Hepatocyte (in vitro differentiated cells): ENCODE results near the gene ATF4. TPM values are rescaled to one million over a fixed set of nuclear protein-coding genes. Genes with fewer than 3 reads are reported as not detected.

Experiments used
- DNase-seq: peaks from one replicate; pipeline ENCODE4 v3.0.0-alpha.2; 2016; ENCODE audit warnings: low spot score
- H2AFZ ChIP-seq: fragments of 200-600 bp; sonication (generic); 2 replicates; pipeline ENCODE4 v1.6.0; 2016; ENCODE audit warnings: antibody characterized with exemption, mild to moderate bottlenecking
- H3K27ac ChIP-seq: fragments of 200-600 bp; sonication (generic); 2 replicates; pipeline ENCODE4 v1.5.1; 2016; ENCODE audit warnings: mild to moderate bottlenecking
- H3K27me3 ChIP-seq: fragments of 200-600 bp; sonication (generic); 2 replicates; pipeline ENCODE4 v1.6.1; 2016
- H3K36me3 ChIP-seq: fragments of 200-600 bp; sonication (generic); replicated peaks from 2 replicates; pipeline ENCODE4 v1.5.1; 2016; ENCODE audit warnings: low read depth; ENCODE audit not compliant: insufficient read depth
- H3K4me1 ChIP-seq: fragments of 200-600 bp; sonication (generic); 2 replicates; pipeline ENCODE4 v1.5.1; 2016; ENCODE audit warnings: mild to moderate bottlenecking, moderate library complexity; ENCODE audit not compliant: insufficient read depth
- H3K4me2 ChIP-seq: fragments of 200-600 bp; sonication (generic); 2 replicates; pipeline ENCODE4 v1.6.0; 2016
- H3K4me3 ChIP-seq: fragments of 200-600 bp; sonication (generic); 2 replicates; pipeline ENCODE4 v1.5.1; 2016; ENCODE audit warnings: mild to moderate bottlenecking
- H3K79me2 ChIP-seq: fragments of 200-600 bp; sonication (generic); 2 replicates; pipeline ENCODE4 v1.6.0; 2017; ENCODE audit warnings: mild to moderate bottlenecking
- H3K9me2 ChIP-seq: fragments of 200-600 bp; sonication (generic); replicated peaks from 2 replicates; pipeline ENCODE4 v1.6.0; 2017; ENCODE audit warnings: mild to moderate bottlenecking; ENCODE audit not compliant: insufficient read depth
- H3K9me3 ChIP-seq: fragments of 200-600 bp; sonication (generic); 2 replicates; pipeline ENCODE4 v1.5.1; 2016; ENCODE audit warnings: low read depth, mild to moderate bottlenecking
- H4K20me1 ChIP-seq: fragments of 200-600 bp; sonication (generic); 2 replicates; pipeline ENCODE4 v1.6.0; 2016; ENCODE audit warnings: mild to moderate bottlenecking; ENCODE audit not compliant: insufficient read depth, poor library complexity, severe bottlenecking
- EZH2 ChIP-seq: fragments of 200-600 bp; sonication (generic); IDR thresholded peaks from 2 replicates; pipeline ENCODE4 v1.6.1; 2016; ENCODE audit warnings: antibody characterized with exemption, mild to moderate bottlenecking, borderline replicate concordance
- EZH2phosphoT487 ChIP-seq: fragments of 200-600 bp; sonication (generic); IDR thresholded peaks from one replicate; pipeline ENCODE4 v1.6.1; 2018; ENCODE audit warnings: antibody characterized with exemption, mild to moderate bottlenecking, low read depth, moderate library complexity; ENCODE audit not compliant: unreplicated experiment, severe bottlenecking
- whole genome bisulfite sequencing: methylation state at CpG from one replicate; pipeline ENCODE4 v1.1.6; 2016; ENCODE audit warnings: low lambda C conversion rate; ENCODE audit errors: missing lambda C conversion rate; 5-methylcytosine and 5-hydroxymethylcytosine counted together
- polyA plus RNA-seq: library from polyadenylated mRNA; unstranded; fragments of >200 nt; fragmentation: Nextera tagmentation; extraction: Ambion mirVana; gene quantifications from 2 replicates; pipeline ENCODE4 v1.2.1, GENCODE V29; 2016
- total RNA-seq: library from RNA; depleted of rRNA; stranded (reverse); fragments of >200 nt; gene quantifications from 2 replicates; pipeline ENCODE4 v1.2.3, GENCODE V29; 2014
- TF ChIP-seq, protein P1 (sequence below): fragments of 200-600 bp; sonication (generic); IDR thresholded peaks from 2 replicates; pipeline ENCODE4 v1.5.1; 2016; ENCODE audit warnings: antibody characterized with exemption, mild to moderate bottlenecking; ENCODE audit not compliant: poor library complexity

Gene ATF4
- total and polyA plus RNA-seq, 2 experiments from 2014 or later = 144 to 231 TPM

GRCh38 chr22:39558254-39558727 lies 37.9 kb downstream of the ATF4 start:
- peaks cover 53% of the 10 kb centered on the region for H3K27me3 ChIP-seq
- H3K9me2 ChIP-seq = no peaks in the 10 kb centered on the region
- DNase-seq = no peak
- no peak overlapping the region for H3K27ac ChIP-seq
- H3K79me2 ChIP-seq = no peaks in the 10 kb centered on the region
- no peaks in the 10 kb centered on the region for H4K20me1 ChIP-seq
- no peaks in the 10 kb centered on the region for H3K36me3 ChIP-seq
- H3K4me2 ChIP-seq = peak overlapping the region; percentile 81
- TF ChIP-seq EZH2 = peak; percentile 83
- TF ChIP-seq, protein P1, sequence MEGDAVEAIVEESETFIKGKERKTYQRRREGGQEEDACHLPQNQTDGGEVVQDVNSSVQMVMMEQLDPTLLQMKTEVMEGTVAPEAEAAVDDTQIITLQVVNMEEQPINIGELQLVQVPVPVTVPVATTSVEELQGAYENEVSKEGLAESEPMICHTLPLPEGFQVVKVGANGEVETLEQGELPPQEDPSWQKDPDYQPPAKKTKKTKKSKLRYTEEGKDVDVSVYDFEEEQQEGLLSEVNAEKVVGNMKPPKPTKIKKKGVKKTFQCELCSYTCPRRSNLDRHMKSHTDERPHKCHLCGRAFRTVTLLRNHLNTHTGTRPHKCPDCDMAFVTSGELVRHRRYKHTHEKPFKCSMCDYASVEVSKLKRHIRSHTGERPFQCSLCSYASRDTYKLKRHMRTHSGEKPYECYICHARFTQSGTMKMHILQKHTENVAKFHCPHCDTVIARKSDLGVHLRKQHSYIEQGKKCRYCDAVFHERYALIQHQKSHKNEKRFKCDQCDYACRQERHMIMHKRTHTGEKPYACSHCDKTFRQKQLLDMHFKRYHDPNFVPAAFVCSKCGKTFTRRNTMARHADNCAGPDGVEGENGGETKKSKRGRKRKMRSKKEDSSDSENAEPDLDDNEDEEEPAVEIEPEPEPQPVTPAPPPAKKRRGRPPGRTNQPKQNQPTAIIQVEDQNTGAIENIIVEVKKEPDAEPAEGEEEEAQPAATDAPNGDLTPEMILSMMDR = no peak
- peak; percentile 34 for TF ChIP-seq EZH2phosphoT487
- no peaks in the 10 kb centered on the region for H3K9me3 ChIP-seq
- no peak overlapping the region for H2AFZ ChIP-seq
- no peak overlapping the region for H3K4me3 ChIP-seq
- 12% methylated on average over 33 of the region's 34 CpGs for WGBS
- H3K4me1 ChIP-seq = peaks cover 11% of the 10 kb centered on the region

DNA sequence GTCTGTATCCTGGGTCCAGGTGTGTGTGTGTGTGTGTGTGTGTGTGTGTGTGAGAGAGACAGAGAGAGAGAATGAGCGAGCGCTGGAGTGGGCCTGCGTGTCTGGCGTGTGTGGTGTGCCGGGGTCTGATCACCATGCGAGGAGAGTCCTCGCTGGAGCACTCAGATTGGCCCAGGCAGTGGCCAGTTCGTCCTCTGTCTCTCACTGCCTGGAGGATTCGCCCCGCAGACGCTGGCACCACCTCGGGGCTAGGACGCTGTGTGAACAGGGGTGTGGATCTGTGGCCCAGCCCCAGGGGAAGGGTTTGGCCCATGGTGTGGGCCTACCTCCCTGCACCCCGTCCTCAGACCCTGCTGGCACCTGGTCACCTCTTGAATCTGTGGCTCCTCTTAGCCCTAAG lies 38.6 kb downstream of the ATF4 start:
- Histone ChIP-seq H3K27ac (no peak overlapping the region), H3K4me3 (no peak overlapping the region), H4K20me1 (no peaks in the 10 kb centered on the region), H3K4me2 (no peak overlapping the region), H3K79me2 (no peaks in the 10 kb centered on the region), H2AFZ (no peak overlapping the region), H3K27me3 (peaks cover 53% of the 10 kb centered on the region), H3K36me3 (no peaks in the 10 kb centered on the region), H3K9me3 (no peaks in the 10 kb centered on the region), H3K9me2 (no peaks in the 10 kb centered on the region), H3K4me1 (peaks cover 11% of the 10 kb centered on the region)
- DNase-seq = no peak
- WGBS = 89% methylated on average over 14 of the region's 14 CpGs
- no peak for TF ChIP-seq EZH2phosphoT487
- TF ChIP-seq, protein P1 = no peak
- no peak for TF ChIP-seq EZH2

DNA sequence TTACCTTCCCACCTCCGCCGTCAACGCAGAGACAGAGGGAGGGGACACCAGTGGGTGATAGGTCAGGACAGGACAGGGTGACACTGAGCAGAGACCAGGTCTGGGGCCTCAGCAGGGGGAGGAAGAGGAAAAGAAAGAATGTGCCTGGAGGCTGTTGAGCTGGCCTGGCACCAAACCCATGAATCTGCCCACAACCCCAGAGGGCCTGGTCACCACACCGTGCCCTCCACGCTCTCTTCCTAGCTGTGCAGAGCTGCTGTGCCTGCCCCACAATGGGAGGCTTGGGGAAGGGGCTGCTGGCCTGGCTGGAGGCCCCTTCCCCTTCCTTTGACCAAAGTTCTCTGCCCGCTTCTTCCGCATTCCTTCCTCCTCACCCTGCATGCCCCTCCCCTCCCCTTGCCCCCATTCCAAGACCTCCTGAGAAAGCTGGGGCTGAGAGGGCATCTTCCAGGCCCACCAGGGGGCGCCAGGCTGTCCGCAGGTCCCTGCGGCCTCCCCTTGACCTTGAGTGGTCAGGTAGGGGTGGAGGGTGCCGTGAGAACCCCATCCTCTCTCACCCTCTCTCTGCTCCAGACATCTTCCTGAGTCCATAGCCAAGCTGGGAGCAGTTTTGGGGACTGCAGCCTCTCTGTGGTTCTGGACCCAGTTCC lies 39.2 kb downstream of the ATF4 start:
- H3K79me2 ChIP-seq = no peaks in the 10 kb centered on the region
- no peak for TF ChIP-seq EZH2
- TF ChIP-seq EZH2phosphoT487 = no peak
- TF ChIP-seq, protein P1 = peak; percentile 41
- WGBS = 56% methylated on average over 11 of the region's 11 CpGs
- H3K9me2 ChIP-seq = no peaks in the 10 kb centered on the region
- peaks cover 53% of the 10 kb centered on the region for H3K27me3 ChIP-seq
- no peaks in the 10 kb centered on the region for H4K20me1 ChIP-seq
- no peaks in the 10 kb centered on the region for H3K36me3 ChIP-seq
- H2AFZ ChIP-seq = no peak overlapping the region
- H3K4me2 ChIP-seq = no peak overlapping the region
- no peak overlapping the region for H3K27ac ChIP-seq
- H3K9me3 ChIP-seq = no peaks in the 10 kb centered on the region
- no peak overlapping the region for H3K4me3 ChIP-seq
- peaks cover 11% of the 10 kb centered on the region for H3K4me1 ChIP-seq
- peak; percentile 27 for DNase-seq

GRCh38 chr22:39560127-39560526 lies 39.8 kb downstream of the ATF4 start:
- TF ChIP-seq, protein P1 = no peak
- no peak for TF ChIP-seq EZH2phosphoT487
- TF ChIP-seq EZH2 = no peak
- no peak overlapping the region for H3K27ac ChIP-seq

More at GRCh38 chr22:39560127-39560526, 39.8 kb downstream of the ATF4 start:
- Histone ChIP-seq H3K9me3 (no peaks in the 10 kb centered on the region), H3K79me2 (no peaks in the 10 kb centered on the region), H3K9me2 (no peaks in the 10 kb centered on the region), H2AFZ (no peak overlapping the region), H3K27me3 (peaks cover 51% of the 10 kb centered on the region), H4K20me1 (no peaks in the 10 kb centered on the region), H3K4me2 (no peak overlapping the region), H3K36me3 (no peaks in the 10 kb centered on the region), H3K4me1 (peaks cover 11% of the 10 kb centered on the region), H3K4me3 (no peak overlapping the region)
- 80% methylated on average over 6 of the region's 6 CpGs for WGBS
- no peak for DNase-seq
